ENCODE measurements around the gene IL27RA. TPM values are rescaled to one million over a fixed set of nuclear protein-coding genes. Genes with fewer than 3 reads are reported as not detected.

The IL27RA gene
- total RNA-seq, result 1 to 10 TPM; 1.2 to 5.2 (median 3.9) TPM
- polyA plus RNA-seq, result 1 to 10 TPM; 1.6 to 3.6 (median 2.5) TPM
- long read RNA-seq, donor 1, result 0 reads
- long read RNA-seq, donor 2, result 0 reads
- long read RNA-seq, donor 3, partial matches to known transcripts, result 0 of 1 reads
- long read RNA-seq, donor 3, other reads (novel, unspliced or antisense), result 0 of 1 reads
- long read RNA-seq, donor 4, partial matches to known transcripts, result 1 of 3 reads
- long read RNA-seq, donor 4, other reads (novel, unspliced or antisense), result 0 of 3 reads
- long read RNA-seq, donor 5, transcript IL27RA-201 (14 exons, 2,962 nt), result major isoform, 11 of 13 reads
- long read RNA-seq, donor 5, partial matches to known transcripts, result 1 of 13 reads
- long read RNA-seq, donor 5, other reads (novel, unspliced or antisense), result 1 of 13 reads
- long read RNA-seq, donor 6, partial matches to known transcripts, result 0 of 4 reads
- long read RNA-seq, donor 6, other reads (novel, unspliced or antisense), result 3 of 4 reads
- long read RNA-seq, donor 7, result 0 reads
- long read RNA-seq, donor 8, partial matches to known transcripts, result 0 of 1 reads
- long read RNA-seq, donor 8, other reads (novel, unspliced or antisense), result 0 of 1 reads
- long read RNA-seq, donor 9, partial matches to known transcripts, result 0 of 1 reads
- long read RNA-seq, donor 9, other reads (novel, unspliced or antisense), result 0 of 1 reads
- long read RNA-seq, donor 10, result 0 reads

GRCh38 chr19:14031719-14032480 lies at the start of gene IL27RA:
Gene IL27RA (plus strand): TSS chr19:14031762. CDS start chr19:14031873, 111 bp downstream.
- peak; percentile 35 to 57 (median 40) for DNase-seq
- peaks cover 0 to 9% of the 10 kb centered on the region in 2 donors for H3K4me1 ChIP-seq (replicated peaks in 1 of 2)
- no peaks in the 10 kb centered on the region for H3K27me3 ChIP-seq
- H3K36me3 ChIP-seq (replicated peaks in 1 of 2), result no peaks in the 10 kb centered on the region
- peak; percentile 9 to 55 (median 36) for TF ChIP-seq CTCF (IDR thresholded peaks at IDR 0.05)
- TF ChIP-seq POLR2A (IDR thresholded peaks at IDR 0.05), result no peak
- peak within 1 kb of the TSS in 3 of 4 donors; percentile 11 to 67 (median 37) for H3K4me3 ChIP-seq
- H3K9me3 ChIP-seq (replicated peaks in 1 of 3), result no peaks in the 10 kb centered on the region
- H3K27ac ChIP-seq, result peak within 1 kb of the TSS in 1 of 5 donors; percentile 72
- WGBS, 4 donors, result 0 to 2% (median 0%) methylated on average over 8 to 63 of the region's 63 CpGs
- intact Hi-C loops (cut with DNase I), result no loop called here

- Histone ChIP-seq H3K4me1 (replicated peaks in 1 of 2) (peaks cover 13 to 22% of the 10 kb centered on the region in 2 donors), H3K27me3 (no peaks in the 10 kb centered on the region), H3K9me3 (replicated peaks in 1 of 3) (no peaks in the 10 kb centered on the region), H3K4me3 (no peak overlapping the region), H3K27ac (no peak overlapping the region), H3K36me3 (replicated peaks in 1 of 2) (no peaks in the 10 kb centered on the region)
- intact Hi-C loops (cut with DNase I), result no loop called here
- 90 to 95% (median 93%) methylated on average over 5 to 17 of the region's 17 CpGs for WGBS, 4 donors
- no peak for DNase-seq
- TF ChIP-seq POLR2A (IDR thresholded peaks at IDR 0.05), result no peak
- TF ChIP-seq CTCF (IDR thresholded peaks at IDR 0.05), result no peak
These were observed 49.5 kb upstream of the IL27RA start for GRCh38 chr19:13981988-13982501.

- no peak for DNase-seq
- no peaks in the 10 kb centered on the region for H3K36me3 ChIP-seq (replicated peaks in 1 of 2)
- WGBS, 4 donors, result 96 to 97% (median 97%) methylated on average over 8 to 9 of the region's 9 CpGs
- peaks cover 21 to 29% of the 10 kb centered on the region in 2 donors for H3K4me1 ChIP-seq (replicated peaks in 1 of 2)
- H3K27me3 ChIP-seq, result no peaks in the 10 kb centered on the region
- no peaks in the 10 kb centered on the region for H3K9me3 ChIP-seq (replicated peaks in 1 of 3)
- no peak overlapping the region for H3K4me3 ChIP-seq
- intact Hi-C loops (cut with DNase I), result no loop called here
- H3K27ac ChIP-seq, result no peak overlapping the region
- TF ChIP-seq POLR2A (IDR thresholded peaks at IDR 0.05), result no peak
- TF ChIP-seq CTCF (IDR thresholded peaks at IDR 0.05), result no peak
These were observed 48.8 kb upstream of the IL27RA start for GRCh38 chr19:13982773-13983172.

All from adrenal gland (tissue), 19 donors.